ENCODE measurements around the gene CCR9.

Gene CCR9

GRCh38 chr3:45936261-45936660 is 49.9 kb downstream of the CCR9 start:
- no peak for DNase-seq (ENCODE audit: low read depth)

DNA sequence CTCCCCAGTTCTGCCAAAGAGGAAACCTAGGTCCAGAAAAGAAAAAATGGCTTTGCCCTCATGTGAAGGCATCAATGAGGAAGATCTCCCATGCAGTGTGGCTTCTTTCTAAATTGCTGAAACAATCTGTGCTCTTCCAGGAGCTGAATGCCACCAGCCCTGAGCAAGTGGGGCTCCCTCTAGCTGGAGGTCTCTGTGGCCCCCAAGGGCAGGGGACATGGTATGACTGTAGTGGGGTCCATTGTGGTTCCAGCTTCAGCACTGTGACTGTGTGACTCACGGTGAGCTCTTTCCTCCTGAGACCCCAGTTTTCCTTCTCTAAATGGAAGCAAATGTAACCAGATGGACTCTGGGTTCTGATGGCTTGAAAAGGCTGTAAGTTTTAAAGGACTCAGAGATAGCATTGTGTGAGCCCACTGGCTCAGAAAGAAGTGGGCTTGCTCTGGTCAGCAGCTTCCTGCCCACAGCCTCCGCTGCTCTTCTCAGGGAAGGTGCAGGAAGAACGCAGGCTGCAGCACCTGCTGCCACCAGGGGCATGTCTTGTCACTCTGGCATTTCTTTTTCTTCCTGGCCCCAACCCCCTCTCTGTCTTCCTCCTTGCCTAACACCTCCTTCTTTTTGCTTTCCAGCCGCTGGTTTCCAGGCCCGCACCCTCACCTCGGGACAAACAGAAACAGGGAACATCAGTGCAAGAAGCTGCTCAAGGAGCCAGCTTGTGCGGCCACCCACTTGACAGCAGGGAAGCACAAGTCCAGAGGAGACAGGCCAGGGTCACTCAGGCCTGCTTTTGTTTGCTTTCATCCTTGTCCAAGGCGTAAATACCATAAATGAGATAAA is 51.1 kb downstream of the CCR9 start:
- DNase-seq (ENCODE audit: low read depth) = no peak

DNA sequence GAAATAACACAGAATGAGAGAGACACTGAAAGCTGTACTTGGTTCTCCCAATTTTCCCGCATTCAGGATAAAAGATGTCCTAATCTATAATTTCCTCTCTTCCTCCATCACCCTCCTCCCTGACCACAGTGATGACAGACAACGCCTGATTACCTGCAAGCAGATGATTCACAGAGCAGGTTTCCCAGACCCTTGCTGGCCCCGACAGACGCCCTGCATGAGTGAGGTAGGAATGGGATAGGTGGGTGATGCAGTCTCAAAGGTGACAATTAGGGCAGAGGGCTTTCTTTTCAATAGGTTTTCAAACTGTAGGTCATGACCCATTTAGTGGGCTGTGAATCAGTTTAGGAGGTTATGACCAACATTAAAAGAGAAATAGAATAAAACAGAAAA is 51.7 kb downstream of the CCR9 start:
- no peak for DNase-seq (ENCODE audit: low read depth)

GRCh38 chr3:45938864-45939263 is 52.5 kb downstream of the CCR9 start:
- DNase-seq (ENCODE audit: low read depth) = peak; percentile 62

GRCh38 chr3:45939341-45939771 is 53.0 kb downstream of the CCR9 start:
- DNase-seq (ENCODE audit: low read depth) = no peak

- no peak for DNase-seq (ENCODE audit: low read depth)
These were observed 53.8 kb downstream of the CCR9 start for GRCh38 chr3:45940004-45940780.

- DNase-seq (ENCODE audit: low read depth) = no peak
These were observed 54.5 kb downstream of the CCR9 start for GRCh38 chr3:45940781-45941365.

GRCh38 chr3:45942051-45942825 is 55.9 kb downstream of the CCR9 start:
- no peak for DNase-seq (ENCODE audit: low read depth)

DNA sequence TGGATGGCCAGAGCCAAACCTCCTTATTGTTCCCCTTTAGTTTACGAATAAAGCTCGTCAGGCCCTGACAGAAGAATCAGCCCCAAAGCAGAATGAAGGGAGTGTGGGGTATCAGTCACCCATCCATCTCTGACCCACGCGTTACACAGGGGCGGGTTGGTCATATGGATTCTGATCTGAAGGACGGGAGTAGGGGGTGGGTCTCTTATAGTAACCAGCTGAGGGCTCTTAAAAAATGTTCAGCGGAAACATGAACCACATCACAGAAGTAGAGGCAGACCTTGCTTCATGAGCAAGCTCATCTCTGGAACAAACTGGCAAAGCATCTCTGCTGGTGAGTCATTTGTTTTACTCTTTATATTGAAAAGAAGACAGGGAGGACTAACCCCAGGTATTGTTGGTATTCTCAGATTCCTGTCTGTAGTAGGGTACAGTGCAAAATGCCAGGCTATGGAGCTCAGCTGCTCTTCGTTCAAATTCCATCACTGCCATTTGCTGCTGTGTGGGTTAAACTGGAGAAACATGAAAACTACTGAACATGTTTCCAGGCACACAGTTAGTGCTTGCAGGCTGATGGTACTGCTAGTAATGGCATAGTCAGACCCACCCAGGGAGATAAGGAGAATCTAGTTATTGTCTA is 57.0 kb downstream of the CCR9 start, which contains the start of gene CXCR6:
Gene CXCR6, plus strand, starts transcription at position 258 of the 640 bp plus-strand sequence. CDS start 3,018 bp downstream, outside the sequence.
- no peak for DNase-seq (ENCODE audit: low read depth)

DNA sequence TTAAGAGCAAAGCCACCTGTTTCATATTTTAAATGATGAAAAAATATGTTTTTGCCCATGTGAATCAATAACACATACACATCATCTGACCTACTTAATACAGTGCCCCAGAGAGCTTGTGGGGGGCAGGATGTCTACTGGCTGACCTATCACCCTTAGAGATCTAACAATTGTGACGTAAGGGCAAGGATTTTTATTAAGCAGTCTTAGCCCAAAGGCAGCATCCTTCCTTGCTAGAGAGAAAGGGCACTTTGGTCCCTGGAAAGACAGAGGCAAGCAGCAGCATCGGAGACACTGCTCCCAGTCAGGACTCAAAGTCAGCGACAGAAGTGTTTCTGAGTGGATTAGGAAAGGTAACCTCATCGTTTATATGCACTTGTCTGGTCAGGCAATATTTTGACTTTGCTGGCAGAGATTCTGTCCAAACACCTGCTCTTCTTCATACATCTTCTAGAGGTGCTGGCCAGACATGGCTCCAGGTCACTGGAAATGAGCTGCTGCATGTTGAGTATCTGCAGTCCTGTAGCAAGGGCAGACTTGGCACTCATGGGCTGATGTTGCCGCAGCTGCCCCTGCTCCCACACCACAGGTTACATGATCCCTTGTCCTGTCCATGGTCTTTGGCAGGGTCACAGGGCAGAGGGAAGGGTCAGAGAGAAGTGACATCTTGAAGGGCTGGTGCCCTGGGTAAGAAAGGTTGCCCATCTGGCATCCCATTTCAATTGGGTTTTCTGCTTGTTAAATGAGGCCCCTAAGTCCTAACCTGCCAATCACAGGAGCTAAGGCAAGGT is 58.7 kb downstream of the CCR9 start:
- DNase-seq (ENCODE audit: low read depth) = no peak

DNA sequence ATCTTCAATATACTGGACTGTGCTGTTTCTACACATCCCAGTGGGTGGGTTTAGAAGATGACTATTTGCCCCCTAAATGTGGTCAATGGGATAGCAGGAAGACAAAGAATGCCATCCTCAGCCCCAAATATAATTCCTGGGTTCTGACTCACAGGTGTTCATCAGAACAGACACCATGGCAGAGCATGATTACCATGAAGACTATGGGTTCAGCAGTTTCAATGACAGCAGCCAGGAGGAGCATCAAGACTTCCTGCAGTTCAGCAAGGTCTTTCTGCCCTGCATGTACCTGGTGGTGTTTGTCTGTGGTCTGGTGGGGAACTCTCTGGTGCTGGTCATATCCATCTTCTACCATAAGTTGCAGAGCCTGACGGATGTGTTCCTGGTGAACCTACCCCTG is 60.0 kb downstream of the CCR9 start:
- DNase-seq (ENCODE audit: low read depth) = no peak

DNA sequence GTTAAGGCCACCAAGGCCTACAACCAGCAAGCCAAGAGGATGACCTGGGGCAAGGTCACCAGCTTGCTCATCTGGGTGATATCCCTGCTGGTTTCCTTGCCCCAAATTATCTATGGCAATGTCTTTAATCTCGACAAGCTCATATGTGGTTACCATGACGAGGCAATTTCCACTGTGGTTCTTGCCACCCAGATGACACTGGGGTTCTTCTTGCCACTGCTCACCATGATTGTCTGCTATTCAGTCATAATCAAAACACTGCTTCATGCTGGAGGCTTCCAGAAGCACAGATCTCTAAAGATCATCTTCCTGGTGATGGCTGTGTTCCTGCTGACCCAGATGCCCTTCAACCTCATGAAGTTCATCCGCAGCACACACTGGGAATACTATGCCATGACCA is 60.5 kb downstream of the CCR9 start:
- DNase-seq (ENCODE audit: low read depth) = no peak

GRCh38 chr3:45947361-45947760 is 61.0 kb downstream of the CCR9 start:
- DNase-seq (ENCODE audit: low read depth) = no peak

- DNase-seq (ENCODE audit: low read depth) = no peak
These were observed 62.0 kb downstream of the CCR9 start for GRCh38 chr3:45948311-45948781.

GRCh38 chr3:45948881-45949280 is 62.5 kb downstream of the CCR9 start:
- no peak for DNase-seq (ENCODE audit: low read depth)

- no peak for DNase-seq (ENCODE audit: low read depth)
These were observed 63.1 kb downstream of the CCR9 start for GRCh38 chr3:45949432-45949831.

- no peak for DNase-seq (ENCODE audit: low read depth)
These were observed 63.8 kb downstream of the CCR9 start for GRCh38 chr3:45950131-45950530.

DNA sequence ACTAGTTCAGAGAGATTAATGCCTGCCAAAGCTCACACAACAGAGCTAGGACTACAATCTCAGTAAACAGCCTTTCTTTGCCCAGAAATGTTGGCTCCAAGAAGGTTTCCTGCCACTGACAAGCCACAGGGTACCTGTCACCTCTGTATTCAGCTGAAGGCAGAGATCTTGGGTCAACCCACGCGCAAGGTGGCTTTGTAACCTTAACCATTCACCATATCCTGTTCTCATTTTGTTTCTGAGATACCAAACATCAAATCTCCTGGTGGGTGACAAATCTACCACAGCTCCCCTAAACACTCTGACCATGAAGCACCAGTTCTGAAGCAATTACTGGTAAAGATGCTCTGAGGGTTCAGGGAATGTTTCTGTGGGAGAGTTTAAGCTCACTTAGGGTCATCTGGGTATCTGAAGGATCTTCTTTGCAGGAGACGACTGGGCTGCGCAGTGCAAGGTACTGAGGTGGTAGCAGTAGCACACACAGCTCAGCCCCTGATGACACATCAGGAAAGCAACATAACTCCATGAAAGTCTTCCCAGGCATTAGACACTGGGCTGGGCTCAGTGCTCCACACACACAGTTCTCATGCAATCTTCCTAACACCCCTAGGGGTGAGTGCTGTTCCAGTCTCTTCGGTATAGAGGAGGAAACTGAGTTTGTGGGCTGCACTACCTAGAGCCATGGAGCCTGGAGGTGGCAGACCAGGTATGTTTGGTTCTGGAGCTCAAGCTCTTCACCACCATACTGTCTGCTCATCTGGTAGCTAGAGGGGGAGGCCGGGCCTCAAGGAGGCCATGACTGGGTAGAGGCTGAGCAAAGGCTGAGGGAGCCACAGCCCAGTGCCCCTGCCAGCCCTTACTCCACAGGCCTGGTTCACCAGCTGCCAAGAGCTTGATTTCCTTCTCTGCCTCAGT is 64.6 kb downstream of the CCR9 start:
- DNase-seq (ENCODE audit: low read depth) = no peak

- DNase-seq (ENCODE audit: low read depth) = no peak
These were observed 65.6 kb downstream of the CCR9 start for GRCh38 chr3:45951946-45952345.

Measured in stimulated activated CD8-positive, alpha-beta memory T cell treated with anti-CD3 and anti-CD28 coated beads, Interleukin-15, amount 100 ng/mL, for 24 hours (primary cell).